Pancreas (tissue), 10 donors: ENCODE data around the gene OTOG. TPM values are rescaled to one million over a fixed set of nuclear protein-coding genes. Genes with fewer than 3 reads are reported as not detected.

Source experiments
- ATAC-seq, 4 donors: fragments of 200-7000 bp; cut with Tn5 transposase; one replicate each; pipeline versions ENCODE4 v1.8.0 to v1.9.1; 2020; ENCODE audit warnings: mild to moderate bottlenecking in 4 of 4, moderate library complexity in 4 of 4
- DNase-seq, 6 donors: peaks; one replicate each; pipeline ENCODE4 v3.0.0-alpha.2; 2020
- FAIRE-seq: peaks from 2 replicates; lab custom pipeline; 2012; peaks lifted over from hg19 to GRCh38; lab: Jason Lieb, UNC
- H3K27ac ChIP-seq, 4 donors: fragments of 200-600 bp; sonication (generic); 1 replicate in 3 of 4; 2 replicates in 1 of 4; pipeline versions ENCODE4 v1.5.0 to v1.8.0; 2020
- H3K27me3 ChIP-seq, 4 donors: fragments of 200-600 bp; one replicate each; pipeline ENCODE4 v1.8.0; 2021
- H3K36me3 ChIP-seq, 3 donors: fragments of 200-600 bp; sonication (generic) in 1 of 3; one replicate each; pipeline versions ENCODE4 v1.5.0 to v1.8.0; 2020 to 2021
- H3K4me1 ChIP-seq, 3 donors: fragments of 200-600 bp; one replicate each; pipeline ENCODE4 v1.8.0; 2021
- H3K4me3 ChIP-seq, 4 donors: fragments of 200-600 bp; sonication (generic) in 2 of 4; one replicate each; pipeline versions ENCODE4 v1.5.0 to v1.8.0; 2020 to 2021
- H3K9me3 ChIP-seq, 4 donors: fragments of 200-600 bp; one replicate each; pipeline ENCODE4 v1.8.0; 2021
- CTCF ChIP-seq, 4 donors: fragments of 200-600 bp; sonication (generic) in 3 of 4; IDR thresholded peaks; one replicate each; pipeline versions ENCODE4 v1.5.0 to v1.8.0; 2021; ENCODE audit warnings: antibody characterized with exemption in 4 of 4
- WGBS, 2 donors: extraction: QIAGEN DNeasy Blood & Tissue Kit; methylation state at CpG; one replicate each; pipeline ENCODE4 v1.1.7; 2013; 5-methylcytosine and 5-hydroxymethylcytosine counted together
- intact Hi-C, 3 donors: fragments of 100-400 bp; cut with DNase I; formaldehyde crosslinking; loops; one replicate each; pipeline versions ENCODE4 v1.11.1 to v1.14.2; 2022
- polyA plus RNA-seq, 2 donors: library from polyadenylated mRNA; stranded (reverse); fragments of 200-250 nt; gene quantifications; one replicate each; pipeline ENCODE4 v1.2.3, GENCODE V29; 2013
- total RNA-seq, 6 donors: library from RNA; stranded (reverse); fragmentation: NEBNext Ultra II Directional in 4 of 6; extraction: Animal tissue kit (Norgen Biotek cat#: 25700) in 4 of 6; gene quantifications; one replicate each; pipeline versions ENCODE4 v1.2.1 to v1.2.4, GENCODE V29; 2021 to 2023
- donor health status: healthy with polysubstance abuse.
- donor health status: DM: no; HTN: no; CAD: no; lungs with moderate emphysema.
- donor health status: DM: no; HTN: no; CAD: no.
- donor health status: control.
- donor health status: control.
- donor health status: Bipolar disorder and iron deficiency.
- donor health status: DM: yes; HTN: yes; CAD: no.
- donor health status: DM: no; HTN: no; CAD: no.
- donor health status: DM: no; HTN: no; CAD: no.
- donor health status: DM: yes; HTN: yes; CAD: no.

Gene OTOG
- total and polyA plus RNA-seq, 8 donors: not detected

GRCh38 chr11:17607591-17608570 is 60.8 kb downstream of the OTOG start:
- DNase-seq: peak in 2 of 6 donors; percentile 49 to 56
- Histone ChIP-seq H3K27me3 (no peaks in the 10 kb centered on the region), H3K27ac (no peak overlapping the region), H3K4me1 (no peaks in the 10 kb centered on the region), H3K9me3 (no peaks in the 10 kb centered on the region), H3K36me3 (no peaks in the 10 kb centered on the region), H3K4me3 (no peak overlapping the region)
- intact Hi-C loops: no loop called here
- 58 to 66% methylated on average over 20 of the region's 20 CpGs for WGBS, 2 donors
- FAIRE-seq: no peak
- no peak for ATAC-seq
- TF ChIP-seq CTCF (IDR thresholded peaks at IDR 0.05): no peak

GRCh38 chr11:17608821-17609220 is 61.8 kb downstream of the OTOG start:
- WGBS, 2 donors: 66 to 77% methylated on average over 6 of the region's 6 CpGs
- H3K4me1 ChIP-seq: no peaks in the 10 kb centered on the region
- TF ChIP-seq CTCF (IDR thresholded peaks at IDR 0.05): no peak
- intact Hi-C loops: no loop called here
- H3K27ac ChIP-seq: no peak overlapping the region
- no peaks in the 10 kb centered on the region for H3K27me3 ChIP-seq
- DNase-seq: peak in 1 of 6 donors; percentile 36
- H3K36me3 ChIP-seq: no peaks in the 10 kb centered on the region
- ATAC-seq: no peak
- H3K4me3 ChIP-seq: no peak overlapping the region
- H3K9me3 ChIP-seq: no peaks in the 10 kb centered on the region
- no peak for FAIRE-seq

GRCh38 chr11:17609291-17610084 is 62.4 kb downstream of the OTOG start:
- no peak for TF ChIP-seq CTCF (IDR thresholded peaks at IDR 0.05)
- ATAC-seq: no peak
- no peaks in the 10 kb centered on the region for H3K9me3 ChIP-seq
- DNase-seq: peak in 2 of 6 donors; percentile 39 to 49
- H3K27me3 ChIP-seq: no peaks in the 10 kb centered on the region
- 71 to 78% methylated on average over 12 of the region's 12 CpGs for WGBS, 2 donors
- no peaks in the 10 kb centered on the region for H3K4me1 ChIP-seq
- no peaks in the 10 kb centered on the region for H3K36me3 ChIP-seq
- no peak for FAIRE-seq
- no peak overlapping the region for H3K27ac ChIP-seq
- intact Hi-C loops: no loop called here
- H3K4me3 ChIP-seq: no peak overlapping the region

- Histone ChIP-seq H3K4me1 (no peaks in the 10 kb centered on the region), H3K27me3 (no peaks in the 10 kb centered on the region), H3K9me3 (no peaks in the 10 kb centered on the region), H3K36me3 (no peaks in the 10 kb centered on the region), H3K27ac (no peak overlapping the region), H3K4me3 (no peak overlapping the region)
- TF ChIP-seq CTCF (IDR thresholded peaks at IDR 0.05): no peak
- intact Hi-C loops: no loop called here
- FAIRE-seq (no peak), ATAC-seq (no peak), DNase-seq (peak in 2 of 6 donors; percentile 50 to 52)
- WGBS, 2 donors: 70 to 72% methylated on average over 15 to 17 of the region's 17 CpGs
Observed at GRCh38 chr11:17610085-17610894, 63.2 kb downstream of the OTOG start.
